Measurements from ENCODE around the gene ARL14.

ARL14 gene

DNA sequence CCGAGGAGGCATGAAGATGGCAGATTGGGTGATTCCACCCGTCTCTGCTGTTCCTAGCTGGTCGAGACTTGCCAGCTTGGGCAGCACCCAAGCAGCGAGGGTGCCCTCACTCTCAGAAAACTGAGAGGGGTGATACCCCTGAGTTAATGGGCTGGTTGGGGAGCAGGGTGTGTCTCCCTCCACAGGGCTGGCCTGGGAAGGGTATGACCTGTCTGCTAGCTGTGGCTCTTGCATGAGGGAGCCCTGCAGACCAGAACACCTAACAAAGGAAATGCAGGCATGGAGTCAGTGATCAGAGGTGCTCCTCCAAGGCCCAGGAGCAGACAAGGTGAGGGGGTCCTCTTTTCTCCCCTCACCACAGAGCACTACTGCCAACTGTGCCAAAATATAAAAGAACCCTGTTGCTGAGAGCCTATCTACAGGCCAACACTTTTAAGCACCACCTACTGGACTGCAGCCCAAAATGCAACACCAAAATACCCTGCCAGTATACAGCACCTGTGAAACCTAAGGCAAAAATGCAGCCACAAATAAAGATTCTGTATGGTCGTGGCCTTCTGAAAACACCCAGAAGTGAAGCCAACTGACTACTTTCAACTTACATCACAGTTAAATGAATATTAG lies 43.3 kb downstream of the ARL14 start:
- peak; percentile 32 for DNase-seq (ENCODE audit: low spot score)

DNA sequence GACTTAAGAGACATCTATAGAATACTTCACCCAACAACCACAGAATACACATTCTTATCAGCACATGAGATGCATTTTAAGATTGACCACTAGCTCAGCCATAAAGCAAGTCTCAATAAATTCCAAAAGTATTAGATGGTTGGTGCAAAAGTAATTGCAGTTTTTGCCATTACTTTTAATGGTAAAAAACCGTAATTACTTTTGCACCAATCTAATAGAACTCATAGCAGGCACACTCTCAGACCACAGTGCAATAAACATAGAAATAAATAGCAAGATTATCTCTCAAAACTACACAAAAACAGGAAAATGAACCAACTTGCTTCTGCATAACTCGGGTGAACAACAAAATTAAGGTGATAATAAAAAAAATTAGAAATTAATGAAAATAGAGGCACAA lies 45.4 kb downstream of the ARL14 start:
- DNase-seq (ENCODE audit: low spot score), result no peak

DNA sequence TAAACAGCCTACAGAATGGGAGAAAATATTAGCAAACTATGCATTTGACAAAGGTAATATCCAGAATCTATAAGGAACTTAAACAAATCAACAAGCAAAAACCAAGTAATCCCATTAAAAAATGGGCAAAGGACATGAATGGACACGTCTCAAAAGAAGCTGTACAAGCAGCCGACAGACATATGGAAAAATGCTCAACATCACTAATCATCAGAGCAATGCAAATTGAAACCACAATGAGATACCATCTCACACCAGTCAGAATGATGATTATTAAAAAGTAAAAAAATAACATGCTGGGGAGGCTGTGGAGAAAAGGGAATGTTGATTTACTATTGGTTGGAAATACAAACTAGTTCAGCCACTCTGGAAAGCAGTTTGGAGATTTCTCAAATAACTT lies 48.4 kb downstream of the ARL14 start:
- no peak for DNase-seq (ENCODE audit: low spot score)

Small RNA genes within 50 kb of the gene (small RNA-seq; reads per million reads assigned to genes)
- gene RF00139, result 0 to 0.04 reads per million in 2 experiments

Measured in SK-N-DZ (cell line).